ENCODE results near the gene ABHD17A. TPM values are rescaled to one million over a fixed set of nuclear protein-coding genes. Genes with fewer than 3 reads are reported as not detected.

The ABHD17A gene
- total and polyA plus RNA-seq, 9 of the 15 experiments (the other 6 are each of a cell fraction or from before 2014, with no cell fraction given), result 0.04 to 135 (median 21.8) TPM; not detected in 1

DNA sequence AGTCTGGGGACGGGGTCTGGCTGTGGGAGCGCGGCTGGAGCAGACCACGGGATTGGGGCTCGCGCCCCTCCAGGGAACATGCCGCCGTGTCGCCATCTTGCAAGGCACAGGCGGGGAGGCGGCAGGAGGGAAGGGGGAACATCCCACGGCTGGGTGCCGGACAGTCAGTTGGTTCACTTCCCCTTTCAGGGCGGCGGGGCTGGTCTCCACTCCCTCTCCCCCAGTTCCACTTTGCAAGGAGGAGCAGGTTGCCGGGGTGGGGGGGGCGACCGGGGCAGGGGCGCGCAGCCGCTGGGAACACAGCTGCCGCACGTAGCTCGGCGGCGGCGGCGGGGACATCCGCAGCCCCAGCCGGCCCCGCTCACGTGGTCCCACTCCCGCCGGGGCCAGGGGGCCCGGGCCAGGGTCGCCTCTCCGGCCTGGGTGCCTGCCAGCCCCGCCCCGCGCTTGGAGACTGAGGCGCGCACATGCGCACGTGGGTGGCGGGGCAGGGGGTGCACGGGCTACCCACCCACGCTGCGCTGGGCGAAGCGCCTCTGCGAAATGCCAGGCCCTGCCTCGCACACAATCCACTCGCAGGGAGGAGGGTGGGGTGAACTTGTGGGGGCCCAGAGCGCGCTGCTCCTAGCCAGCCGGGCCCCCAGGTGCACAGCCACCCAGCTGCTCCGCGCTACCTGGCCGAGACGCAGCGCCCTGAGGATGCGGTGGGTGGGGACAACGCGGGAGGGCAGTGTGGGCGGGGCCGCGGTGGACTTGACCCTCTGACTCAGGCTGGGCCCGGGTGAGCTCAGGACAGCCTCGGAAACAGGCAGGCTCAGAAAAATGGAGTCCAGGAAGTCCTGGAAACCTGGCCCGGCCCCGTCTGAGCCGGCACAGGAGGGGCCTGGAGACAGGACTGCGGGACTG lies 28.3 kb downstream of the ABHD17A start (continued):
- TF ChIP-seq, protein P1, sequence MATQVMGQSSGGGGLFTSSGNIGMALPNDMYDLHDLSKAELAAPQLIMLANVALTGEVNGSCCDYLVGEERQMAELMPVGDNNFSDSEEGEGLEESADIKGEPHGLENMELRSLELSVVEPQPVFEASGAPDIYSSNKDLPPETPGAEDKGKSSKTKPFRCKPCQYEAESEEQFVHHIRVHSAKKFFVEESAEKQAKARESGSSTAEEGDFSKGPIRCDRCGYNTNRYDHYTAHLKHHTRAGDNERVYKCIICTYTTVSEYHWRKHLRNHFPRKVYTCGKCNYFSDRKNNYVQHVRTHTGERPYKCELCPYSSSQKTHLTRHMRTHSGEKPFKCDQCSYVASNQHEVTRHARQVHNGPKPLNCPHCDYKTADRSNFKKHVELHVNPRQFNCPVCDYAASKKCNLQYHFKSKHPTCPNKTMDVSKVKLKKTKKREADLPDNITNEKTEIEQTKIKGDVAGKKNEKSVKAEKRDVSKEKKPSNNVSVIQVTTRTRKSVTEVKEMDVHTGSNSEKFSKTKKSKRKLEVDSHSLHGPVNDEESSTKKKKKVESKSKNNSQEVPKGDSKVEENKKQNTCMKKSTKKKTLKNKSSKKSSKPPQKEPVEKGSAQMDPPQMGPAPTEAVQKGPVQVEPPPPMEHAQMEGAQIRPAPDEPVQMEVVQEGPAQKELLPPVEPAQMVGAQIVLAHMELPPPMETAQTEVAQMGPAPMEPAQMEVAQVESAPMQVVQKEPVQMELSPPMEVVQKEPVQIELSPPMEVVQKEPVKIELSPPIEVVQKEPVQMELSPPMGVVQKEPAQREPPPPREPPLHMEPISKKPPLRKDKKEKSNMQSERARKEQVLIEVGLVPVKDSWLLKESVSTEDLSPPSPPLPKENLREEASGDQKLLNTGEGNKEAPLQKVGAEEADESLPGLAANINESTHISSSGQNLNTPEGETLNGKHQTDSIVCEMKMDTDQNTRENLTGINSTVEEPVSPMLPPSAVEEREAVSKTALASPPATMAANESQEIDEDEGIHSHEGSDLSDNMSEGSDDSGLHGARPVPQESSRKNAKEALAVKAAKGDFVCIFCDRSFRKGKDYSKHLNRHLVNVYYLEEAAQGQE (IDR thresholded peaks at IDR 0.05; ENCODE audit: borderline replicate concordance), result no peak
- TF ChIP-seq, protein P1 (CRISPR knock-in tag; IDR thresholded peaks at IDR 0.05; ENCODE audit: low read depth), result 0 out of 2 replicates have a peak, but pooled peaks have one; percentile 45
- TF ChIP-seq, protein P2, sequence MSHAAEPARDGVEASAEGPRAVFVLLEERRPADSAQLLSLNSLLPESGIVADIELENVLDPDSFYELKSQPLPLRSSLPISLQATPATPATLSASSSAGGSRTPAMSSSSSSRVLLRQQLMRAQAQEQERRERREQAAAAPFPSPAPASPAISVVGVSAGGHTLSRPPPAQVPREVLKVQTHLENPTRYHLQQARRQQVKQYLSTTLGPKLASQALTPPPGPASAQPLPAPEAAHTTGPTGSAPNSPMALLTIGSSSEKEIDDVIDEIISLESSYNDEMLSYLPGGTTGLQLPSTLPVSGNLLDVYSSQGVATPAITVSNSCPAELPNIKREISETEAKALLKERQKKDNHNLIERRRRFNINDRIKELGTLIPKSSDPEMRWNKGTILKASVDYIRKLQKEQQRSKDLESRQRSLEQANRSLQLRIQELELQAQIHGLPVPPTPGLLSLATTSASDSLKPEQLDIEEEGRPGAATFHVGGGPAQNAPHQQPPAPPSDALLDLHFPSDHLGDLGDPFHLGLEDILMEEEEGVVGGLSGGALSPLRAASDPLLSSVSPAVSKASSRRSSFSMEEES (CRISPR knock-in tag; IDR thresholded peaks at IDR 0.05), result no peak
- TF ChIP-seq ZBED1 (IDR thresholded peaks at IDR 0.05) (no peak), CHCHD3 (CRISPR knock-in tag; IDR thresholded peaks at IDR 0.05) (no peak), TAF7 (tag; IDR thresholded peaks at IDR 0.05) (peak; percentile 74; the same call in 1 of the 2 replicates), NFIX (CRISPR knock-in tag; IDR thresholded peaks at IDR 0.05; ENCODE audit: low read depth) (no peak), TAL1 (IDR thresholded peaks at IDR 0.05) (no peak), ZEB2 (IDR thresholded peaks at IDR 0.05) (peak; percentile 95)
- TF ChIP-seq, protein P3, sequence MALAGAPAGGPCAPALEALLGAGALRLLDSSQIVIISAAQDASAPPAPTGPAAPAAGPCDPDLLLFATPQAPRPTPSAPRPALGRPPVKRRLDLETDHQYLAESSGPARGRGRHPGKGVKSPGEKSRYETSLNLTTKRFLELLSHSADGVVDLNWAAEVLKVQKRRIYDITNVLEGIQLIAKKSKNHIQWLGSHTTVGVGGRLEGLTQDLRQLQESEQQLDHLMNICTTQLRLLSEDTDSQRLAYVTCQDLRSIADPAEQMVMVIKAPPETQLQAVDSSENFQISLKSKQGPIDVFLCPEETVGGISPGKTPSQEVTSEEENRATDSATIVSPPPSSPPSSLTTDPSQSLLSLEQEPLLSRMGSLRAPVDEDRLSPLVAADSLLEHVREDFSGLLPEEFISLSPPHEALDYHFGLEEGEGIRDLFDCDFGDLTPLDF (CRISPR knock-in tag; IDR thresholded peaks at IDR 0.05), result no peak
- TF ChIP-seq, protein P4, sequence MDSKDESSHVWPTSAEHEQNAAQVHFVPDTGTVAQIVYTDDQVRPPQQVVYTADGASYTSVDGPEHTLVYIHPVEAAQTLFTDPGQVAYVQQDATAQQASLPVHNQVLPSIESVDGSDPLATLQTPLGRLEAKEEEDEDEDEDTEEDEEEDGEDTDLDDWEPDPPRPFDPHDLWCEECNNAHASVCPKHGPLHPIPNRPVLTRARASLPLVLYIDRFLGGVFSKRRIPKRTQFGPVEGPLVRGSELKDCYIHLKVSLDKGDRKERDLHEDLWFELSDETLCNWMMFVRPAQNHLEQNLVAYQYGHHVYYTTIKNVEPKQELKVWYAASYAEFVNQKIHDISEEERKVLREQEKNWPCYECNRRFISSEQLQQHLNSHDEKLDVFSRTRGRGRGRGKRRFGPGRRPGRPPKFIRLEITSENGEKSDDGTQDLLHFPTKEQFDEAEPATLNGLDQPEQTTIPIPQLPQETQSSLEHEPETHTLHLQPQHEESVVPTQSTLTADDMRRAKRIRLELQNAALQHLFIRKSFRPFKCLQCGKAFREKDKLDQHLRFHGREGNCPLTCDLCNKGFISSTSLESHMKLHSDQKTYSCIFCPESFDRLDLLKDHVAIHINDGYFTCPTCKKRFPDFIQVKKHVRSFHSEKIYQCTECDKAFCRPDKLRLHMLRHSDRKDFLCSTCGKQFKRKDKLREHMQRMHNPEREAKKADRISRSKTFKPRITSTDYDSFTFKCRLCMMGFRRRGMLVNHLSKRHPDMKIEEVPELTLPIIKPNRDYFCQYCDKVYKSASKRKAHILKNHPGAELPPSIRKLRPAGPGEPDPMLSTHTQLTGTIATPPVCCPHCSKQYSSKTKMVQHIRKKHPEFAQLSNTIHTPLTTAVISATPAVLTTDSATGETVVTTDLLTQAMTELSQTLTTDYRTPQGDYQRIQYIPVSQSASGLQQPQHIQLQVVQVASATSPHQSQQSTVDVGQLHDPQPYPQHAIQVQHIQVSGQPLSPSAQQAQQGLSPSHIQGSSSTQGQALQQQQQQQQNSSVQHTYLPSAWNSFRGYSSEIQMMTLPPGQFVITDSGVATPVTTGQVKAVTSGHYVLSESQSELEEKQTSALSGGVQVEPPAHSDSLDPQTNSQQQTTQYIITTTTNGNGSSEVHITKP (IDR thresholded peaks at IDR 0.05; ENCODE audit: partially characterized antibody), result no peak
- TF ChIP-seq, protein P5, sequence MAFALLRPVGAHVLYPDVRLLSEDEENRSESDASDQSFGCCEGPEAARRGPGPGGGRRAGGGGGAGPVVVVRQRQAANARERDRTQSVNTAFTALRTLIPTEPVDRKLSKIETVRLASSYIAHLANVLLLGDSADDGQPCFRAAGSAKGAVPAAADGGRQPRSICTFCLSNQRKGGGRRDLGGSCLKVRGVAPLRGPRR (CRISPR knock-in tag; IDR thresholded peaks at IDR 0.05), result no peak

Data from K562 (cell line).